ENCODE measurements around the gene DPYSL5.
"Not testable (repeated sequence)": the region's sequence is repeated elsewhere in the genome, so short reads cannot be mapped to it uniquely, and the experiment has no call there.

The DPYSL5 gene

DNA sequence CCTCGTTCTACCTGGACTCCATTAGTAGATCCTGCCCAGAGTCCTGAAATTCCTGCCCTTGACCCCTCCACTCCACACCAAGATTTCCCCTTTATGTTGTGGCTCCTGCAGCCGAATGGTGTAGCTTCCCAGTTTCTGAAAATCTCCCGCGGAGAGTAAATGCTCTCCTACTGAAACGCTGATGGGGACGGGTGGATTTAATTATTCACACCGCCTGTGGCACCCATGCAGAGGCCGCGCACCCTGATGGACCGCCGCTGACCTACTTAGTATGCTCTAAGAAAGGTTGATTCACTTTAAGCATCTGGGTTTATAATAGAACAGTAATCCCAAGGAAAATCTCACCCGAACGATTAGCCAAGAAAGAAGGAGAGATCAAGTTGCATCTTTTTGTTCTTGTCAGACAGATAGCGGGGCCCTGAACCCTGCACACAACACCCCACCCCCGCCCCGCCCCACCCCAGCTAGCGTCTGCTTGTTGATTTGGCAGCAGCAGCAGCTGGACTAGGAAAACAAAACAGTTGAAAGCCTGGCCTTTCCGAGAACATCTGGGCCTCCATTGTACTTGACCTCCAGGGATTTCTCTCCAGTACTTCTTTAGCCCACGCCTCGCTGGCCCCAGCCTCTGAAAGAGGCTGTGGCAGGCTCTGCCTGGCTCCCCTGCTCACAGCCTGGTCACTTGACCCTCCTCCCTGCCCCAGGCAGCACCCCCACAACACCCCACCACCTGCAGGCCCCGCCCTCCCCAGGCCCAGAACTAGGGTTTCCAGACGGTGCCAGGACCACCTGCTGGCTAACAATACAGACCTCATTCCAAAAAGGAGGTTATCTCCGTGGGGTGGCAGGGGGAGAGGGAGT lies 53.6 kb downstream of the DPYSL5 start:
- no peak for DNase-seq (ENCODE audit: low spot score)

DNA sequence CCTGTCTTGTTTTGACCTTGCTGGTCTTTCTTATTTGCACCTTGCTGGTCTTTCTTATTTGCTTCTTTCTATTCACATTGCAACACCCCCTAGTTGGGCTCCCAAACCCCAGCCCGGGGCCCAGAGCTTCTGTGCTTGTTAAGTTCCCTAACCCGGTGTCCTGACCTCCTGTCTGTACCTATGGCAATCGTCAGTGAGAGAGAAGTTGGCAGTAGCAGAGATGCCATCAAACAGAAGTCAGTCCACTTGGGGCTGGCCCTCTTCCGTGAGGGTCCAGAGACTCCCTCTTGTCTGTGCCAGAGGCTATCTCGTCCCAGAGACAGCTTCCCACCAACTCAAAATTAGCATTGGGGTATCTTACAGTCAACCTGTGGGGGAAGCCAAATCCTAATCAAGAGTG lies 55.7 kb downstream of the DPYSL5 start:
- no peak for DNase-seq (ENCODE audit: low spot score)

DNA sequence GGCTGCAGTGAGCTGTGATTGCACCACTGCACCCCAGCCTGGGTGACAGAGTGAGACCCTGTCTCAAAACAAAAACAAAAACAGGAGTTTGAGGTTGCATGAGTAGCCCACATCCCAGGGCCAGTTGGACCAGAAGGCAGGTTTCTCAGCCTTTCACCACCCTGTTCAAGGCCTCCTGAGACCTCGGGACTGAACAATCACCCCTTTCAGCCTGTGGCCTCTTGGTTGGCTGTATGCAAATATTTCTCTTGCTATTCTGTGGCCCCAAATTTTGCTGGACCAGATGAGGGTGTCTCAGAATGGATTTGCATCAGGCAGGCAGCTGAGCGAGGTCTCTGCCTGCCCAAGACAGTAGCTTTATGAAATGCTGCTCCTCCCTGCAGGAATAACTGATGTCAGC lies 56.9 kb downstream of the DPYSL5 start:
- DNase-seq (ENCODE audit: low spot score): no peak

DNA sequence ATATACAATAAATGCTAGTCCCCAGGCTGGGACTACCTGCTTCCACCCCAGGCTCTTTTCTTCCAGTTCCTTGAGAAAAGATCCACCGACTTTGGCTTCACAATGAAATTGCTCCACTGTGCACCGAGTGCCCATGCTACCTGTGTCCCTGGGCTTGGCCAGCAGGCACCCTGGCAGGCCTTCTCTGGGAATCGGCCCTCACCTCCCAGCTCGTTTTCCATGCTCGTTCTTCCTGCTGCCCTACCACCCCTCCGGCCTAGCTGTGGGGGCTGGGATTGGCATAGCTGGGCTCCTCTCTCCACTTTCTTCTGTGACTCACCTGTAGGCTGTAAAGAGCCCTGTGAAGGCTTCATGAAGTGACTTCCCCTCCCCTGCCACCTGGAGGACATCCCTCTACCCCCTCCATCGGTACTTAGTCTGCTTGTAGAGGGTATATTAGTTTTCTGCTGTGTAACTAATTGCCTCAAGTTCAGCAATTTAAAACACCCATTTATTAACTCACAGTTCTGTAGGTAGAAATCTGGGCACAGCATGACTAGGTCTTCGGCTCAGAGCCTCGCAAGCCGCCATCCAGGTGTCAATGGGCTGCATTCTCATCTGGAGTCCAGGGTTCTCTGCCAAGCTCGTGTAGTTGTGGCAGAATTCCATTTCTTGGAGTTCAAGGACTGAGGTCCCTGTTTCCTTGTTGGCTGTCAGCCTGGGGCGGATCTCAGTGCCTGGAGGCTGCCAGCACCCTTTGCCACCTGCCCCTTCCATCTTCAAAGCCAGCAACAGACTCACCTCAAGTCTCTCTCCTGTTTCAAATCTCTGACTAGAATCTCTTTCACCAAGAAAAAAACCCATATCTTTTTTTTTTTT lies 57.6 kb downstream of the DPYSL5 start:
- no peak for DNase-seq (ENCODE audit: low spot score)

DNA sequence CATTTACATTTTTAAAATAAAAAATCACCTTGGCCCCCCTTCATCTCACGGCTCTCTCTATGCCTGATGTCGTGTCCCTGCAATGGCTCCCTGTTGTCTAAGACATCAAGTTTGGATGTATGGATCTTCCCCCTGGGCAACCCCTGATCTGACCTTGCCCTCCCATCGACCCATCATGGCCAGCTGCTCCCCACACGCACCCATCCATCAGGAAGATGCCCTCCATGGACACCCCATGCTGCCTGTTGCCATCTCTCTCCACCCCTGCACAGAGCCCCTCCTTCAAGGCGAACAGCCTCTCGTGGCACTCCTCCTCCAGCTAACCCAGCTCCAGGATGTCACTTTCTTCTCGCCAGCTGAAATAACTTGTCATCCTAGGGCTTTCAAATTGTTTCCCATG lies 59.5 kb downstream of the DPYSL5 start:
- no peak for DNase-seq (ENCODE audit: low spot score)

DNA sequence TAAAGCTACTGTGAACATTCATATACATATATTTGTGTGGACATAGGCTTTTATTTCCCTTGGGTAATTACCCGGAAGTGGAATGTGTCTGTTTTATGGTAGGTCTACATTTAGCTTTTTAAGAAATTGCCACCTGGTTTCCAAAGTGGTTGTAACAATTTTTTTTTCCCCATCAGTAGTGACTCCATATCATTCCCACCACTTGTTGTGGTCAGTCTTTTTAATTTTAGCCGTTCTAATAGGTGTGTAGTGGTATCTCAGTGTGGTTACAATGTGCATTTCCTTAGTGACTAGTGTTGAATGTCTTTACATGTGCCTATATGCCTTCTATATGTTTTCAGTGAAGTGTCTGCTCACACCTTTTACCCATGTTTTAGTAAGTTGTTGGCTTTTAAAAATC lies 62.2 kb downstream of the DPYSL5 start:
- no peak for DNase-seq (ENCODE audit: low spot score)

DNA sequence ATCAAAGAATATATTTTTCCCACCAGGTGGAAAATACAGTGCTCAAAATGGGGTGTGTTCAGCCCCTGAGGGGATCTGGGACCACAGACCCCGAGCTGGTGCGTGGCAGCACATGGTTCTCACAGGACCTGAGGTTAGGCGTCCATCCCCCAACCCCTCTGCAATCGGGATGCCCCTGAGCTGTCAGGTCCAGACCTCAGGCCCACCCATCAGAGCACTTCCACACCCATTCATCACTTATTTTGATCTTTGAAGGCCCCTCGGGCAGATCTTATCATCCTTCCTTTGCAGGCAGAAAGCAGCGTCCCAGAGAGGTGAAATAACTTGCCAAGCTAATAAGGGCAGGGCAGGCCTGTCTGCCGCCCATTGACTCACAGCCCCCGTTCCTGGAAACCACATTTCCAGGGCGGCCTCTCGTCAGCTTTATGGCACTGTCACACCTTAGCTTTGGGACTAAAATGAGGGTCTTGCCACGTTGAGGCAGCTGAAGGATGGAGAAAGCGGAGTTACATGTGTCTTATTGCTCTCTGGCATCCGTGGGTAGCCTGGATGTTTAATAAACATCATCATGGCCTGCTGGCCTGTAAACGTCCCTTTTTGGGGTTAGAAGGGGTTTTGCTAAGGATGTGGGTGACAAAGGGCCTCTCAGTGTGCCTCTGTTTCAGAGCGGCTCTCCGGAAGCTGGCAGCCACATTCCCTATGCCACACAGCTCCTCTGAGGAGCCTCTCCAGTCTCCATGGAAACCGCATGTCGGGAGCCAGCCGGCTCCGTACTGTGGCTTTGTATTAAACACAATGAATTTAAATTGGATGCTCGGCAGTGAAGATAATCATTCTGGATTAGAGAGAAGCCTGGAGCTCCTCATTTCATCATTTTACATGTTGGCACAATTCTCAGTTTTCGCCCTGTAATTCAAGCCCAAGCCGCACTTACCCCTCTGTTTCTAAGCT lies 64.3 kb downstream of the DPYSL5 start:
- DNase-seq (ENCODE audit: low spot score): peak; percentile 8

DNA sequence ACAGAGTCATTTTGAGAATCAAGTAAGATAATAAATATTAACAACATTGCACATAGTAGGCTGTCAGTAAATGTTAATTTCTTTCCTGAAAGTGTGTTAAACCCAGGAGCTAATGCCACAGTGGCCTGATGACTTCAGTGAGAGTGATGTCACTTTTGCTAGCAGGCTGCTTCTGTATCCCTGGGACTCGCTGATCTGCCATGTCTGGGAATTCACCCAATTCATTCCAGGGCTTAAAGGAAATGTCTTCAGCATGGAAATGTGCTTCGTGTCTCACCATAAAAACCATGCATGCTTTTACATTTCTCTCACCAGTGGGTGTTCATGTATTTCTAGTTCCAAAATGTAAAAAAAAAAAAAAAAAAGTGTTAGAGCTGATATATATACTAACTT lies 65.7 kb downstream of the DPYSL5 start:
- peak; percentile 38 for DNase-seq (ENCODE audit: low spot score)

DNA sequence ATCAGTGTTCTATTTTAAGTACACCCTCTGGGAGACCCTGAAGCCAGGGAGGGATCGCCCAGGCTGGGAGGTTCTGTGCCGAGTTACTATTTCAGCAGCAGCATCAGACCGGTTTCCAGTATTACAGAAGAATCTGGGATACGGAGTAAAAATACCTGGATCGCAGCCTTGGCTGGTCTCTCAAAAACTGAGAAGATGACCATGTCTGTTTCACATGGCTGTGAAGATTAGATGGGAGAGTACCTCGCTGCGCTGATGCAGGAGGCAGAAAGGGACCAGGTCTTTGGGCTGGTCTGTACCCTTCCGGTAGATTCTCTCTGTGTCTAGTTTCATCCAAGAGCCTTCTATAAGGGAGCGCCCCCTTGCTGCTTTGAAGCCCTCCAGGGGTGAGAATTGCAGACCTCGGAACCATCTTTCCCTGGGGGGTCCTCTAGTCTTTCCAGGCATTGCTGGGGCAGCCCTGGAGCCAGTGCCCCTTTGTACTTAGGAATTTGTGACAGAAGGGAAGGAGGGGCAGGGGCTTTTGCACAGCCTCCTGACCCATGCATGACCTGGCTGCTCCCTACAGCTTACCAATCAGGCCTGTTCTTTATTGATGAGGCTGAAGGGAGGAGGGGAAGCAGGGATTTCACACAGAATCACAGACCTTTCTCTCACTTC lies 66.2 kb downstream of the DPYSL5 start:
- no peak for DNase-seq (ENCODE audit: low spot score)

DNA sequence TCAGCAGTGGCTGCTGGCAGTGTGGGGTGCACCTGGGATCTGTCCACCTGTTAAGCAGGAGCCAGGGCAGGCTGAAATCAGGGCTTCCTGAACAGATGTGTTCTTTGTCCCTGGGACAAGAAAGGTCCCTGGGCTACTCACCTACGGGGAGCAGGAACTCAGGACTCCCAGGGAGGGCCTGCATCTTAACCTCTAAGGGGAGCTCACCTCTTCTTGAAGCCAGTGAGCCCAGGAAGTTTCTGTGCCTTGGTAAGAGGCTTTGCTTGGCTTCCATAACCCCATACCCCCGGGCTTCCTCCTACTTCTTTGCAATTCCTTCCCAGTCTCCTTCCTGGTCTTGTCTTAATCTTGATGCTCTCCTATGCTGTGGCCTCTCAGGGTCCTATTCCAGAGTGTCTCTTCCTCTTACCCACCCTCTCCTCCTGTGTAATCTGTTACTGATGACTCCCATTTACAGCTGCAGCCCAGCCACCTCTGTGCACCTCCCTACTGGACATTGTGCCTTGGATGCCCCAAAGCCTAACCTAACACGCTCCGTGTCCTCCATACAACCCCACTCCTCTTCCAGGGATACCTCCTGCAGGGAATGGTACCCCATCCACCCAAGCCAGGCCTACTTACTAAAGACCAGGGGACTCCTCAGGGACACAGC lies 66.9 kb downstream of the DPYSL5 start:
- no peak for DNase-seq (ENCODE audit: low spot score)

DNA sequence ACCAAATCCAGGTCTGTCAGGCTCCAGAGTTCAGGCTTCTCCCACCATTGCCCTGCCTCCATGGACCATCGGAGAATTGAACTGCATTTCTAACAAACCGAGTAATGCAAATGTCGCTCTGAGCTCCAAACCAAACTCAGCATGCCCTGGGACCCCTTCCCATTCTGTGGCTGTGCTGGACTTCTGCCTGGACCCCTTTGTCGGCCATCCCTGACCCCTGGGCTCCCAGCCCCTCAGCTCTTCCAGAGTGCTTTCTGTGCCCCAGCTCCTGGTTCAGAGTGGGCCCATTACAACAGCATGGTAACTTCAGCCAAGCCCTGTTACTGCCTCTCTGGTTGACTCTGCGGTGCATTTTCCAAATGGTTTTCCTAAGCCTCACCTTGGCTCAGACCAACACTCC lies 67.4 kb downstream of the DPYSL5 start:
- no peak for DNase-seq (ENCODE audit: low spot score)

DNA sequence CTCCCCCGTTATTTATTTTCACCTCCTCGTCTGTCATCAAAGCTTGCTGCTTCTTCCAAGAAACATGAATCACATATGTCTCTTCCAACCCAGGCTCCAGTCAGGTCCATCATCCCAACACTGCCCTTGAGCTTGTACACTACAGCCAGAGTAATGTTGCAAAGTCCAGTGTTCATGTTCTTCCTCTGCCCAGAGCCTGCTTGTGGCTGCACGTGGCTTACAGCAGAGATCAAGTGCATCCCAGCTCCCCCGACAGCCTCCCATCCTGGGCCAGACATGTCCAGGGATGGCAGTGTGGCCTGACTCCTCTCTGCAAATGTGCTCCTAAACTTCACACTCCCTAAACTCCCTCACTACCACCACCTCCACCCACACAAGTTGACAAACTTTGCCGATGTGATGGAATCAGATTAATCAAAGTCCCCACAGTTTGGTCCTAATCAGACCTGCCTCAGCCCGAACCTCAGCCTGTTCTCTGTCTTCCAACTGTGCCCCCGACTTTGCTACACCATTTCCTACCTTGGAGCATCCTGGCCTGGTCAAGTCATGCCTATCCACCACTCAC lies 68.3 kb downstream of the DPYSL5 start:
- DNase-seq (ENCODE audit: low spot score): no peak

DNA sequence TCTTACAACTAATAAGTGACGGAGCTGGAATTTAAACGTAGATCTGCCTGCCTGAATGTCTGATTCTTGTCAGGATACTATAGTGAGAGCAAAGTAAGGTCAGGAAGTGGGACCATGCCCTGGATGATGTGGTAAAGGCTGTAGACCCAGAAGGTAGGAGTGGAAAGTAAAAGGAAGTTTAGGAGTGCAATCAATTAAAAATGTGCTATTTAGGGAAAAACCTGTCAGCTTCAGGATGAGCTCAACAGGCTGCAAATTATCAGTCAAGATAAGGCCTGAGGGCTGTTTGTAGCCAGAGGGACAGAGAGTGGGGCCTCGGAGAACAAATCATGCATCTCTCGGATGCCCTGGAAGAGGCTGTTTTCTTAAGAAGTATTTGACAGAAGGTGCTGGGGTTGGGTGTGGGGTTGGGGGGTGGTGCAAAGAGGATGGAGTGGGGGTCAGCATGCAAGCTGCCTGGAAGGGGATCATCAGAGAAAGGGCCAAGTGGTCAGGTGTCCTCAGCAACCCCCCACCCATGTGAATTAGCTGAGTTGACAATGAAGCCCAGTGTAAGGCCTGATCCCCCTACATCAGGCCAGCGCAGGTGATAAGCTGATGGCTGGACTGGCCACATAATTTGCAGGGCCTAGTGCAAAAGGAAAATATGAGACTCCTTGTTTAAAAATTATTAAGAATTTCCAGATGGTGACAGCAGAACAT lies 69.4 kb downstream of the DPYSL5 start:
- DNase-seq (ENCODE audit: low spot score): no peak

DNA sequence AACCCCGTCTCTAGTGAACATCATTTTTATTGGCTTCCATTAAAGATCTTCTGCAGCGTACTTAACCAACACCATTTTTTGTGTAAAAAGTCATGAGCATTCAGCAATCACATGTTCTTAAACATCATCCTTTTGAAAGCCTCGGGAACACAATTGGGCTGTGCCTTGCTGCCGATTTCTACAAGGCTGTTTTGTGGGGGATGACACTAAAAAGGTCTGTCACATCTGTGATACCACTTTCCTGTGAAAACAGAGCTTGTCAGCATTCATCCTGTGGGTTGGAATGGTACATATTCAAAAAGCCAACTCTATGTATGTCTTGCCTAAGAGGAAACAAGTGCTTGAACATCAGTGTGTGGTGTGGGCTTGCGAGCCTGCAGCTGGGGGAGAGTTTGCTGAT lies 73.4 kb downstream of the DPYSL5 start:
- DNase-seq (ENCODE audit: low spot score): no peak

DNA sequence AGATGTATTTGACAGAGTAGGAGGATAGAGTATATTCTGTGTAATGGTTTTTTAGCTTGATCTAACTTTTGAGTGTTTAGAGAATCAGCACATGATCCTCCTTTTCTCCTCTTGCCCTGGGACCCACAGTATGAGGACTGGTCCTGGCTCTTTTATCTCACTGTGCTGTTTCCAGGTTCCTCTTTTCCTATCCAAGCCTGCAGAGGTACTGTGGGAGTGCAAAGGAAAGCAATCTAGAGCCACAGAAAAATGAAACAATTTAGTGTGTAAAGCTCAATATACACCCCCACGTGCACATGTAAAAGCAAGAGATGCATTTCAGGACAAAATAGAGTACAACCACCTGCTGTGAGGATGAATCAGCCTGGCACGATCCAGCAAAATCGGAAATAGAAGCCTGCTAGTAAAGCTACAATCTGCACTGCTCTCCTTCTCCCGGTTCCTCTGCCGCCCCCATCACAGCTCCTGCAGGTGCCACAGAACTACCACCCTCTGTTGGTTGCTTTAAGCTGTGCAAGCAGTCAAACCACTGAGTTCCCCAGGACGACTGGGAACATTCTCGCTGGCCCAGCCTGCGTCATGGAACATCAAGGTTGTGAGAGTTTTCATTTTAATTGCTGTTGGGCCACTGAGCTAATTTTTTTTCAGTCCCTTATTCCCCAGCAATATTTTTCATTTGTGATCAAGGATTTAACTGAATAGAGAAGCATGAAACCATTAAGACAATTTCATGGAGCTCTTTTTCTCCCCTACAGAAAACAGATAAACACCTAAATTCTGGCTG lies 74.7 kb downstream of the DPYSL5 start:
- DNase-seq (ENCODE audit: low spot score): peak; percentile 56

DNA sequence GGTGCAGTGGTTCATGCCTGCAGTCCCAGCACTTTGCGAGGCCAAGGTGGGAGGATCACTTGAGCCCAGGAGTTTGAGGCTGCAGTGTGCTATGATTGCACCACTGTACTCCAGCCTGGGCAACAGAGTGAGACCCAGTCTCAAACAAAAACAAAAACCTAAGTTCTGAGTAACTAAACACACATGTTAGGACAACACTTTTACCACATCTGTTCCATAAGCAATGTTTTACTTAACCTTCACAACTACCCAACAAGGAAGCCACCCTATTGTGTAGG lies 75.2 kb downstream of the DPYSL5 start:
- not testable (repeated sequence) for DNase-seq (ENCODE audit: low spot score)

DNA sequence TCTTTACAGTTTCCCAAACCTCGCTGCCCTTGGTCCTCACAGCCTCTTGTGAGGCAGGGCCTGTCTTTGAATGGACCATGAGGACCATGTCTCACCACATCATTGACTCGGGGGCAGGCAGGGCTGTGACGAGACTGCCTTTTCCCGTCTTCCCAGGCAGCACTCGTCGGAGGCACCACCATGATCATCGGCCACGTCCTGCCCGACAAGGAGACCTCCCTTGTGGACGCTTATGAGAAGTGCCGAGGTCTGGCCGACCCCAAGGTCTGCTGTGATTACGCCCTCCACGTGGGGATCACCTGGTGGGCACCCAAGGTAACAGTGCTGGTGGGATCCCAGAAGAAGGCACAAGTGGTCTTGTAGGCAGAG lies 76.8 kb downstream of the DPYSL5 start:
- DNase-seq (ENCODE audit: low spot score): no peak

DNA sequence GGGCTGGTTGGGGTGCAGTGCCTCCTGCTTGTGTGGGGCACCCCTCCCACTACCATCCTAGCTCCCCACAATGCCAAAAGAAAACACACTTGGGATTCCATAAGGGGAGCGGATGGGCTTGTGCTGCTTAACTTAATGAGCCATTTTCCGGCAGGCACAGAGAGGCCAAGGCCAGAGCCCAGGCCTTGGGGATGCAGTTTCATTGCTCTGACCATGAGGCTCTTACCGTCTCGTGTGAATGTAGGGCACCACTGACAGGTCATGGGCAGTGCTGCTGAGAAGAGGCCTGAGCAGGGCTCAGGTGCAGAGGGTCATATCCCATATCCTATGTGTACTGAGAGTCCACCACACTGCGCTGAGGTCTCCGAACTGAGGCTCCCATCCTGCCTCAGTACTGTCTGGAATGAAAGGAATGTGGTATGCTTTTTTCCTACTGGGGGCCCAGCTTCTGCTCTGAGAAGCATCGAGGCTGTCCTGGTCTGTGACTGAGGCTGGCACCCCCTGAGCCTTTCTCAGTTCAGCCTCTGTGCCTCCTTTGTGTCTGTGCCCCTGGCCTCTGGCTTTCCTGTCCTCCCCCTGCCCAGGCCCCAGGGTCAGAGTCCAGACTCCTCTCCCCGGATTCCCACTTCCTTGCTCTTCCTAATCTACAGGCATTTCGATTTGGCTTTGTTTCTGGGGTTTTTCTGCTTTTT lies 77.3 kb downstream of the DPYSL5 start:
- DNase-seq (ENCODE audit: low spot score): no peak

DNA sequence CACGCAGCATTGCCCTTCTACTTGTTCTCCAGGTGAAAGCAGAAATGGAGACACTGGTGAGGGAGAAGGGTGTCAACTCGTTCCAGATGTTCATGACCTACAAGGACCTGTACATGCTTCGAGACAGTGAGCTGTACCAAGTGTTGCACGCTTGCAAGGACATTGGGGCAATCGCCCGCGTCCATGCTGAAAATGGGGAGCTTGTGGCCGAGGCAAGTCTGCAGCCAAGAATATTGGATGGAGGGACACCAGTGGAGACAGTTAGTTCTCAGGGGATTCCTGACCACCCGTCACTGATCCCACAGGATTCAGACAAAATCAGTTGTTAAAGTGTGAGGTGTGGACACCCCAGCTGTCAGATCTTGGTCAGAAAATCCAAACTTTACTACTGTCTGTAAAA lies 79.3 kb downstream of the DPYSL5 start:
- DNase-seq (ENCODE audit: low spot score): no peak
